HUES48 (cell line): ENCODE measurements around the gene CDK5RAP2.

Experiments used
- H3K27ac ChIP-seq: one replicate; pipeline ENCODE4 v1.7.0; 2013; ENCODE audit warnings: low read depth, low read length, inconsistent platforms
- H3K27me3 ChIP-seq: 2 replicates; pipeline ENCODE4 v1.6.1; 2013; ENCODE audit warnings: mild to moderate bottlenecking, low read length; ENCODE audit not compliant: control insufficient read depth, insufficient read depth
- H3K36me3 ChIP-seq: 2 replicates; pipeline ENCODE4 v1.6.1; 2013; ENCODE audit warnings: low read length; ENCODE audit not compliant: control insufficient read depth, insufficient read depth
- H3K4me1 ChIP-seq: 2 replicates; pipeline ENCODE4 v1.6.1; 2013; ENCODE audit warnings: mild to moderate bottlenecking, low read length; ENCODE audit not compliant: control insufficient read depth, insufficient read depth
- H3K4me3 ChIP-seq: 2 replicates; pipeline ENCODE4 v1.5.1; 2013; ENCODE audit warnings: mild to moderate bottlenecking, low read depth, low read length
- H3K9ac ChIP-seq: 2 replicates; pipeline ENCODE4 v1.6.1; 2013; ENCODE audit warnings: mild to moderate bottlenecking, low read depth, low read length, moderate library complexity
- H3K9me3 ChIP-seq: 2 replicates; pipeline ENCODE4 v1.6.1; 2013; ENCODE audit warnings: low read length; ENCODE audit not compliant: control insufficient read depth, insufficient read depth

CDK5RAP2 gene

GRCh38 chr9:120542701-120543490 lies 37.1 kb downstream of the CDK5RAP2 start:
- H3K36me3 ChIP-seq = peaks cover 81% of the 10 kb centered on the region
- no peaks in the 10 kb centered on the region for H3K4me1 ChIP-seq
- H3K27ac ChIP-seq = no peak overlapping the region
- no peak overlapping the region for H3K9ac ChIP-seq
- H3K9me3 ChIP-seq = no peaks in the 10 kb centered on the region
- H3K27me3 ChIP-seq = no peaks in the 10 kb centered on the region
- no peak overlapping the region for H3K4me3 ChIP-seq

- H3K36me3 ChIP-seq = peaks cover 85% of the 10 kb centered on the region
Observed at GRCh38 chr9:120541921-120542320, 38.0 kb downstream of the CDK5RAP2 start.

GRCh38 chr9:120539951-120540350 lies 40.0 kb downstream of the CDK5RAP2 start:
- Histone ChIP-seq H3K9me3 (no peaks in the 10 kb centered on the region), H3K36me3 (peaks cover 88% of the 10 kb centered on the region), H3K9ac (no peak overlapping the region), H3K4me1 (no peaks in the 10 kb centered on the region), H3K4me3 (no peak overlapping the region), H3K27me3 (no peaks in the 10 kb centered on the region), H3K27ac (no peak overlapping the region)

More at GRCh38 chr9:120541921-120542320, 38.0 kb downstream of the CDK5RAP2 start:
- Histone ChIP-seq H3K27ac (no peak overlapping the region), H3K9me3 (no peaks in the 10 kb centered on the region), H3K9ac (no peak overlapping the region), H3K4me3 (no peak overlapping the region), H3K4me1 (no peaks in the 10 kb centered on the region), H3K27me3 (no peaks in the 10 kb centered on the region)

- Histone ChIP-seq H3K27me3 (no peaks in the 10 kb centered on the region), H3K36me3 (peaks cover 89% of the 10 kb centered on the region), H3K4me1 (no peaks in the 10 kb centered on the region)
Observed at GRCh38 chr9:120538339-120538738, 41.6 kb downstream of the CDK5RAP2 start.

GRCh38 chr9:120536949-120537640 lies 42.9 kb downstream of the CDK5RAP2 start:
- Histone ChIP-seq H3K9ac (no peak overlapping the region), H3K9me3 (no peaks in the 10 kb centered on the region), H3K4me3 (no peak overlapping the region), H3K4me1 (no peaks in the 10 kb centered on the region), H3K36me3 (peaks cover 89% of the 10 kb centered on the region), H3K27me3 (no peaks in the 10 kb centered on the region), H3K27ac (no peak overlapping the region)

More at GRCh38 chr9:120538339-120538738, 41.6 kb downstream of the CDK5RAP2 start:
- Histone ChIP-seq H3K9me3 (no peaks in the 10 kb centered on the region), H3K9ac (no peak overlapping the region), H3K4me3 (no peak overlapping the region), H3K27ac (no peak overlapping the region)

GRCh38 chr9:120536094-120536493 lies 43.9 kb downstream of the CDK5RAP2 start:
- peaks cover 87% of the 10 kb centered on the region for H3K36me3 ChIP-seq
- H3K9me3 ChIP-seq = no peaks in the 10 kb centered on the region
- H3K4me1 ChIP-seq = no peaks in the 10 kb centered on the region
- H3K27me3 ChIP-seq = no peaks in the 10 kb centered on the region
- H3K4me3 ChIP-seq = no peak overlapping the region
- H3K27ac ChIP-seq = no peak overlapping the region
- no peak overlapping the region for H3K9ac ChIP-seq

- Histone ChIP-seq H3K9me3 (no peaks in the 10 kb centered on the region), H3K36me3 (peaks cover 85% of the 10 kb centered on the region), H3K27ac (no peak overlapping the region), H3K4me1 (peaks cover 10% of the 10 kb centered on the region), H3K4me3 (no peak overlapping the region), H3K9ac (no peak overlapping the region), H3K27me3 (no peaks in the 10 kb centered on the region)
Observed at GRCh38 chr9:120534266-120534665, 45.7 kb downstream of the CDK5RAP2 start.

GRCh38 chr9:120532891-120533290 lies 47.1 kb downstream of the CDK5RAP2 start:
- H3K4me1 ChIP-seq = peaks cover 24% of the 10 kb centered on the region
- H3K27me3 ChIP-seq = no peaks in the 10 kb centered on the region
- no peak overlapping the region for H3K9ac ChIP-seq
- H3K27ac ChIP-seq = no peak overlapping the region
- peaks cover 85% of the 10 kb centered on the region for H3K36me3 ChIP-seq
- no peak overlapping the region for H3K4me3 ChIP-seq
- H3K9me3 ChIP-seq = no peaks in the 10 kb centered on the region

GRCh38 chr9:120532475-120532874 lies 47.5 kb downstream of the CDK5RAP2 start:
- Histone ChIP-seq H3K9me3 (no peaks in the 10 kb centered on the region), H3K4me1 (peaks cover 25% of the 10 kb centered on the region), H3K4me3 (no peak overlapping the region), H3K27ac (no peak overlapping the region), H3K27me3 (no peaks in the 10 kb centered on the region), H3K9ac (no peak overlapping the region), H3K36me3 (peaks cover 85% of the 10 kb centered on the region)

GRCh38 chr9:120531683-120532300 lies 48.2 kb downstream of the CDK5RAP2 start:
- Histone ChIP-seq H3K27ac (no peak overlapping the region), H3K36me3 (peaks cover 85% of the 10 kb centered on the region), H3K4me1 (peaks cover 25% of the 10 kb centered on the region), H3K9ac (no peak overlapping the region), H3K9me3 (no peaks in the 10 kb centered on the region), H3K4me3 (no peak overlapping the region), H3K27me3 (no peaks in the 10 kb centered on the region)
